ENCODE measurements around the gene KIFC3.
A peak's percentile ranks its signal among the peaks of the same experiment; 100 is the strongest.
"Not testable (repeated sequence)": the region's sequence is repeated elsewhere in the genome, so short reads cannot be mapped to it uniquely, and the experiment has no call there.

KIFC3 gene

DNA sequence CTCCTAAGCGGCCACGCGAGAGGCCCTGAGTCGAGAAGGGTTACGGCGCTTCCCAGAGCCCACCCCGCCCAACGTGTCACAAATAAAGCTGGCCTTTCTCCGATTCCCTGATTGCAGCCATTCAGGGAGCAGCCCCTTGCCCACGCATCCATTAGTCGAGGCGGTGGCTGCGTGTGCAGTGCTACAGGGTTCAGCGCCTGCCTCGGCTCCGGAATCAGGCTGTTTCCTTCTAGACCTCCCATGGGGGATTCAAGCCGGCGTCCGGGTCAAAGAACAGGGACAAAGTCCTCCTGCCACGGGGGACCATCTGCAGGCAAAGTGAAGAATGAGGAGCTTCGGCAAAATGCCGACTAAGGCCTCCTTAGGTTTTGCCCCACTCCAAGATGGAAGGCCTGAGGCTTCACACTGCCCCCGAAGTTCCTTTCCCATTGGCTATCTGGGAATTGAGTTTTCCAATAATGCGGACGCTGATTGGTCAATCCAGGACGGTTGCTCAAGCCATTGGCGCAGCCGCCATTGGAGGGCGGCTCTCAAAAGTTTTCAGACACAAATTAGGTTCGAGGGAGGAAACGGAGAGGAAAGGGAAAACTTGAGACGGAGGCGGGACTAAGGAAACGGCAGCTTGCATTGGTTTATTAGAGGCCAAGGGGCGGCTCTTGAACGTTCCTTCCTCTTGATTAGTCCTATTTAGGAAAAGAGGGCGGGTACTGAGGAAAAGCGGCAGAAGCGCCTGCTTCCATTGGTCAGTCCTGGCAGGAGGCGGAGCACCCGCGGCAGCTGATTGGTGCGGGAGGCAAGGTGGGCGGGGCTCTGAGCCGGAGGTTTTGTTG is 67.2 kb downstream of the KIFC3 start:
- H3K27me3 ChIP-seq (ENCODE audit: control insufficient read depth in 1 of 2, insufficient read depth in 2 of 2, low read length in 2 of 2): no peaks in the 10 kb centered on the region
- H3K36me3 ChIP-seq (ENCODE audit: control insufficient read depth in 2 of 2, insufficient read depth in 2 of 2, low read length in 2 of 2): no peaks in the 10 kb centered on the region
- H3K4me1 ChIP-seq (ENCODE audit: control insufficient read depth, insufficient read depth, low read length): peaks cover 16% of the 10 kb centered on the region
- peak overlapping the region; percentile 87 for H3K27ac ChIP-seq (ENCODE audit: low read length)
- no peaks in the 10 kb centered on the region for H3K9me3 ChIP-seq (ENCODE audit: control insufficient read depth in 2 of 2, low read length in 2 of 2)
- H3K4me3 ChIP-seq (ENCODE audit: low read length in 2 of 2): peak overlapping the region; percentile 91 to 98
- H3K9ac ChIP-seq (ENCODE audit: low read length in 2 of 2): peak overlapping the region; percentile 96 to 97

- peaks cover 16% of the 10 kb centered on the region for H3K4me1 ChIP-seq (ENCODE audit: control insufficient read depth, insufficient read depth, low read length)
- no peaks in the 10 kb centered on the region for H3K36me3 ChIP-seq (ENCODE audit: control insufficient read depth in 2 of 2, insufficient read depth in 2 of 2, low read length in 2 of 2)
- H3K27me3 ChIP-seq (ENCODE audit: control insufficient read depth in 1 of 2, insufficient read depth in 2 of 2, low read length in 2 of 2): no peaks in the 10 kb centered on the region
- peak overlapping the region; percentile 91 to 98 for H3K4me3 ChIP-seq (ENCODE audit: low read length in 2 of 2)
- H3K9ac ChIP-seq (ENCODE audit: low read length in 2 of 2): peak overlapping the region; percentile 96 to 97
- H3K27ac ChIP-seq (ENCODE audit: low read length): peak overlapping the region; percentile 87
- H3K9me3 ChIP-seq (ENCODE audit: control insufficient read depth in 2 of 2, low read length in 2 of 2): no peaks in the 10 kb centered on the region
These were observed 67.9 kb downstream of the KIFC3 start for GRCh38 chr16:57734308-57734924.

DNA sequence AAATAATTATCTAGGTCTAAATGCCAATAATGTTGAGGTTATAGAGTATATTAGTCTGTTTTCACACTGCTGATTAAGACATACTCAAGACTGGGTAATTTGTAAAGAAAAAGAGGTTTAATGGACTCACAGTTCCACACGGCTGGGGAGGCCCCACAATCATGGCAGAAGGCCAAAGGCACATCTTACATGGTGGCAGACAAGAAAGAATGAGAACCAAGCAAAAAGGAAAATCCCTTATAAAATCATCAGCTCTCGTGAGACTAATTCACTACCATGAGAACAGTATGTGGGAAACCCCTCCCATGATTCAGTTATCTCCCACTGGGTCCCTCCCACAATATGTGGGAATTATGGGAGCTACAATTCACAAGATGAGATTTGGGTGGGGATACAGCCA is 69.6 kb downstream of the KIFC3 start:
- Histone ChIP-seq H3K27ac (ENCODE audit: low read length) (no peak overlapping the region), H3K27me3 (ENCODE audit: control insufficient read depth in 1 of 2, insufficient read depth in 2 of 2, low read length in 2 of 2) (no peaks in the 10 kb centered on the region), H3K4me3 (ENCODE audit: low read length in 2 of 2) (no peak overlapping the region), H3K4me1 (ENCODE audit: control insufficient read depth, insufficient read depth, low read length) (peaks cover 16% of the 10 kb centered on the region), H3K9me3 (ENCODE audit: control insufficient read depth in 2 of 2, low read length in 2 of 2) (no peaks in the 10 kb centered on the region), H3K9ac (ENCODE audit: low read length in 2 of 2) (no peak overlapping the region), H3K36me3 (ENCODE audit: control insufficient read depth in 2 of 2, insufficient read depth in 2 of 2, low read length in 2 of 2) (no peaks in the 10 kb centered on the region)

GRCh38 chr16:57732037-57732436 is 70.3 kb downstream of the KIFC3 start:
- Histone ChIP-seq H3K4me1 (ENCODE audit: control insufficient read depth, insufficient read depth, low read length) (peaks cover 15% of the 10 kb centered on the region), H3K9ac (ENCODE audit: low read length in 2 of 2) (no peak overlapping the region), H3K36me3 (ENCODE audit: control insufficient read depth in 2 of 2, insufficient read depth in 2 of 2, low read length in 2 of 2) (no peaks in the 10 kb centered on the region), H3K27ac (ENCODE audit: low read length) (no peak overlapping the region), H3K4me3 (ENCODE audit: low read length in 2 of 2) (no peak overlapping the region), H3K9me3 (ENCODE audit: control insufficient read depth in 2 of 2, low read length in 2 of 2) (no peaks in the 10 kb centered on the region), H3K27me3 (ENCODE audit: control insufficient read depth in 1 of 2, insufficient read depth in 2 of 2, low read length in 2 of 2) (no peaks in the 10 kb centered on the region)

DNA sequence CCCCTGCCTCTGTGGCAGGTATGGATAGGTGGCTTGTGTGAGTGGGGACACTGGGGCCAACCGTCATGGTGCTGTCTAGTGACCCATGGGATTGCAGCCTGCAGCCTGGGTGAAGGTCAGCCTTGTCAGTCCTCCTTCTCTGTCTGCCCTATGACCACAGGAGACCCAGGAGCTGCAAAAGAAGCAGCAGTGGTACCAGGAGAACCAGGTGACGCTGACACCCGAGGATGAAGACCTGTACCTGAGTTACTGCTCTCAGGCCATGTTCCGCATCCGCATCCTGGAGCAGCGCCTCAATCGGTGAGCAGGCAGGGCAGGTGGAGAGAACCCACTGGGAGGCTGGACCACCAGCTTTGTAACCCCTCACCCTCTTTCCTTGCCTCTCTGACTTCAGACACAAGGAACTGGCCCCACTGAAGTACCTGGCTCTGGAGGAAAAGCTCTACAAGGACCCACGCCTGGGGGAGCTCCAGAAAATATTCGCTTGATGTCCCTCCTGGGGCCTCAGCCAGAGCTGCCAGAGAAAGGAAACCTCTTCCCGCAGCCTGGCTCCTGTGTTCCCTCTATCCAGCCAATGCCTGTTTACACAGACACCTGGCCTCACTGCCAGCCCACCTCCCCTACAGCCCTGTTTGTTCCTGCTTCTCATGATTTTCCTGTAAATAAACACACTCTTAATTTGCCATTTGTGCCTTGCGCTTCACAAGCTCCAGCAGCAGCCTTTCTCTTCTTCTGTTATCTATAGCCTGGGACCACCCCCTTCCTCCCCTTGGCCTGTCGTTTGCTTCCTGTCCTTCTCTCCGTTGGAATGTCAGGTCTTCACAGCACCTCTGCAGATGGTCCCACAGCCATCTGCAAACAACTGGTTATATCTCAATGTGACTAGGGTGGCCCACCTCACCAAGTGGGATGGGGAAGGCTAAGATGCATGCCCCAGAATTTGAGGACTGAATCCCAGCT is 71.2 kb downstream of the KIFC3 start:
- Histone ChIP-seq H3K36me3 (ENCODE audit: control insufficient read depth in 2 of 2, insufficient read depth in 2 of 2, low read length in 2 of 2) (no peaks in the 10 kb centered on the region), H3K9ac (ENCODE audit: low read length in 2 of 2) (no peak overlapping the region), H3K27ac (ENCODE audit: low read length) (no peak overlapping the region), H3K9me3 (ENCODE audit: control insufficient read depth in 2 of 2, low read length in 2 of 2) (no peaks in the 10 kb centered on the region), H3K27me3 (ENCODE audit: control insufficient read depth in 1 of 2, insufficient read depth in 2 of 2, low read length in 2 of 2) (no peaks in the 10 kb centered on the region), H3K4me3 (ENCODE audit: low read length in 2 of 2) (no peak overlapping the region), H3K4me1 (ENCODE audit: control insufficient read depth, insufficient read depth, low read length) (peaks cover 6% of the 10 kb centered on the region)

DNA sequence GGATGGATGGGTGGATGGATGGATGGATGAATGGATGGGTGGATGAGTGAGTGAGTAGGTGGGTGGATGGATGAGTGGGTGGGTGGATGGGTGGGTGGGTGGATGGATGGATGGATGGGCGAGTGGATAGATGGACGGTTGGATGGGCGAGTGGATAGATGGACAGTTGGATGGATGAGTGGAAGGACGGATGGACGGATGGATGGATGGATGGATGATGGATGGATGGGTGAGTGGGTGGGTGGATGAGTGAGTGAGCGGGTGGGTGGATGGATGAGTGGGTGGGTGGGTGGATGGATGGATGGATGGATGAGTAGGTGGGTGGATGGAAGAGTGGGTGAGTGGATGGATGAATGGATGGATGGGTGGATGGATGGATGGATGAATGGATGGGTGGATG is 72.4 kb downstream of the KIFC3 start:
- H3K4me1 ChIP-seq (ENCODE audit: control insufficient read depth, insufficient read depth, low read length); H3K9me3 ChIP-seq (ENCODE audit: control insufficient read depth in 2 of 2, low read length in 2 of 2): not testable (repeated sequence)

GRCh38 chr16:57729182-57729484 is 73.2 kb downstream of the KIFC3 start:
- no peak overlapping the region for H3K9ac ChIP-seq (ENCODE audit: low read length in 2 of 2)
- H3K4me1 ChIP-seq (ENCODE audit: control insufficient read depth, insufficient read depth, low read length): no peaks in the 10 kb centered on the region
- peaks cover 0 to 2% of the 10 kb centered on the region in 2 donors for H3K27me3 ChIP-seq (ENCODE audit: control insufficient read depth in 1 of 2, insufficient read depth in 2 of 2, low read length in 2 of 2)
- H3K9me3 ChIP-seq (ENCODE audit: control insufficient read depth in 2 of 2, low read length in 2 of 2): no peaks in the 10 kb centered on the region
- H3K4me3 ChIP-seq (ENCODE audit: low read length in 2 of 2): no peak overlapping the region
- H3K36me3 ChIP-seq (ENCODE audit: control insufficient read depth in 2 of 2, insufficient read depth in 2 of 2, low read length in 2 of 2): no peaks in the 10 kb centered on the region
- no peak overlapping the region for H3K27ac ChIP-seq (ENCODE audit: low read length)

More for the DNA sequence above, 72.4 kb downstream of the KIFC3 start:
- not testable (repeated sequence) for H3K27me3 ChIP-seq (ENCODE audit: control insufficient read depth in 1 of 2, insufficient read depth in 2 of 2, low read length in 2 of 2); H3K27ac ChIP-seq (ENCODE audit: low read length); H3K4me3 ChIP-seq (ENCODE audit: low read length in 2 of 2); H3K36me3 ChIP-seq (ENCODE audit: control insufficient read depth in 2 of 2, insufficient read depth in 2 of 2, low read length in 2 of 2); H3K9ac ChIP-seq (ENCODE audit: low read length in 2 of 2)

DNA sequence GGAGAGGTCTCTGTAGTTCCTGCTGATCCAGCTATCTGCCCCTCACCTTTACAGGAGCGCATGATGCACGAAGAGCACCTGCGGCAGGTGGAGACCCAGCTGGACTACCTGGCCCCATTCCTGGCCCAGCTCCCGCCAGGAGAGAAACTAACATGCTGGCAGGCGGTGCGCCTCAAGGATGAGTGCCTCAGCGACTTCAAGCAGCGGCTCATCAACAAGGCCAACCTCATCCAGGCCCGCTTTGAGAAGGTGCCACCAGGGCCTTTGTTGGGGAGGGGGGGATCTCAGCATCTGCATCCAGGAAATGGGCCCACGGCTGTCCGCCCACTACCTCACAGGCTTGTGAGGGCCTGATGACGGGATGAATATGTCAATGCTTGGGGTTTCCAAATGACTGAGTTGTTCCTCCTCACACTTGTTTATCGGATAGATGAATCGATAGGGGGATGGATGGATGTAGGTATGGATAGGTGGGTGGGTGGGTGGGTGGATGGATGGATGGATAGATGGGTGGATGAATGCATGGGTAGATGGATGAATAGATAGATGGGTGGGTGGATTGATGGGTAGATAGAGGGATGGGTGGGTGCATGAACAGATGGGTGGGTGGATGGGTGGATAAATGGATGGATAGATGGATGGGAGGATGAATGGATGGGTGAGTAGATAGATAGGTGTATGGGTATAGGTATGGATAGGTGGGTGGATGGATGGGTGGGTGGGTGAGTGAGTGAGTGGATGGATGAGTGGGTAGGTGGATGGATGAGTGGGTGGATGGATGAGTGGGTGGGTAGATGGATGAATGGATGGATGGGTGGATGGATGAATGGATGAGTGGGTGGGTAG is 73.7 kb downstream of the KIFC3 start:
- H3K27me3 ChIP-seq (ENCODE audit: control insufficient read depth in 1 of 2, insufficient read depth in 2 of 2, low read length in 2 of 2): peaks cover 0 to 2% of the 10 kb centered on the region in 2 donors

DNA sequence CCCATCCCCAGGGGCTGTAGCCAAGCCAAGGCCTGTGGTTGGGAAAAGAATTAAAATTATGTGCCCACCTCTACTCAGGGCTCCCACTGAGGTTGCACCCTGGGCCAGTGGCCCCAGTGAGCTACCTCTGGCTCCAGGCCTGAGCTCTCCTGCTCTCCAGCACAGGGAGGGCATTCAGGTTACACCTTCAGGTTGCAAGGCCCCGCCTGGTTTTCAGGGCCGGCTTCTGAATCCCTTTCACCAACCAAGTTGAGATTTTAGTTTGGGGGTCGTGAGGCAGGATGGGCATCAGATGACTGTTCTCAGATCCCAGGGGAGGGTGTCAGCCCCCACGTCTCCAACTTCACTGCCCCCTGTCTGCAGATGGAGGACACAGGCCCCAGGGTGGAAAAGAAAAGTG is 74.7 kb downstream of the KIFC3 start:
- Histone ChIP-seq H3K27me3 (ENCODE audit: control insufficient read depth in 1 of 2, insufficient read depth in 2 of 2, low read length in 2 of 2) (peaks cover 0 to 2% of the 10 kb centered on the region in 2 donors), H3K4me1 (ENCODE audit: control insufficient read depth, insufficient read depth, low read length) (no peaks in the 10 kb centered on the region), H3K4me3 (ENCODE audit: low read length in 2 of 2) (no peak overlapping the region), H3K9ac (ENCODE audit: low read length in 2 of 2) (no peak overlapping the region), H3K36me3 (ENCODE audit: control insufficient read depth in 2 of 2, insufficient read depth in 2 of 2, low read length in 2 of 2) (no peaks in the 10 kb centered on the region), H3K27ac (ENCODE audit: low read length) (no peak overlapping the region), H3K9me3 (ENCODE audit: control insufficient read depth in 2 of 2, low read length in 2 of 2) (no peaks in the 10 kb centered on the region)

More for the DNA sequence above, 73.7 kb downstream of the KIFC3 start:
- Histone ChIP-seq H3K9me3 (ENCODE audit: control insufficient read depth in 2 of 2, low read length in 2 of 2) (no peaks in the 10 kb centered on the region), H3K27ac (ENCODE audit: low read length) (no peak overlapping the region), H3K4me3 (ENCODE audit: low read length in 2 of 2) (no peak overlapping the region), H3K36me3 (ENCODE audit: control insufficient read depth in 2 of 2, insufficient read depth in 2 of 2, low read length in 2 of 2) (no peaks in the 10 kb centered on the region), H3K4me1 (ENCODE audit: control insufficient read depth, insufficient read depth, low read length) (no peaks in the 10 kb centered on the region), H3K9ac (ENCODE audit: low read length in 2 of 2) (no peak overlapping the region)

DNA sequence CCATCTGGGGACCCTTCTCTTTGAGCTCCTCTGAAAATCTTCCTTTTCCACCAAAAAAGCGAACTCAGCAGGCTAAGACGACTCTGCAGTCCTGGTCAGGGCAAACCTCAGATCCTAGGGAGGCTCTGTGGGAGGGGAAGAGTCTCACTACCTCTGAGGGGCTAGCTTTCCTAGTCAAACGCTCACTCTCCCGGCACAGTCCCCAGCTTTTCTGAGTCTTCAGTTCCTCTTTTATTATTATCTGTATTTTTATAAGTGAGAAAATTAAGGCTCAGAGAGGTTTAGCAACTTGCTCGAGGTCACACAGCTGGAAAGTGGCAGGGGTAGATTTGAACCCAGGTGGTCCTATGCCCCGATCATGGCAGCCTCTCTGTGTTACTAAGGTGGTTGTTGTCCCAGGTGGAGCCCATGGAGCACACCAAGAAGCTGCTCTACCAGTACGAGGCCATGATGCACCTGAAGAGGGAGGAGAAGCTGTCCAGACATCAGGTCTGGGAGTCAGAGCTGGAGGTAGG is 75.8 kb downstream of the KIFC3 start:
- no peaks in the 10 kb centered on the region for H3K36me3 ChIP-seq (ENCODE audit: control insufficient read depth in 2 of 2, insufficient read depth in 2 of 2, low read length in 2 of 2)

More for the DNA sequence above, 75.8 kb downstream of the KIFC3 start:
- Histone ChIP-seq H3K9me3 (ENCODE audit: control insufficient read depth in 2 of 2, low read length in 2 of 2) (no peaks in the 10 kb centered on the region), H3K4me3 (ENCODE audit: low read length in 2 of 2) (no peak overlapping the region), H3K27ac (ENCODE audit: low read length) (no peak overlapping the region), H3K27me3 (ENCODE audit: control insufficient read depth in 1 of 2, insufficient read depth in 2 of 2, low read length in 2 of 2) (peaks cover 0 to 2% of the 10 kb centered on the region in 2 donors), H3K4me1 (ENCODE audit: control insufficient read depth, insufficient read depth, low read length) (no peaks in the 10 kb centered on the region), H3K9ac (ENCODE audit: low read length in 2 of 2) (no peak overlapping the region)
